GM18858 (cell line): ENCODE results near the gene CA11.
A peak's percentile ranks its signal among the peaks of the same experiment; 100 is the strongest.
"Not testable (repeated sequence)": the region's sequence is repeated elsewhere in the genome, so short reads cannot be mapped to it uniquely, and the experiment has no call there.

ENCODE experiments used
- ATAC-seq: cut with Tn5 transposase; IDR thresholded peaks from one replicate; pipeline ENCODE4 v1.9.1; 2021; ENCODE audit not compliant: unreplicated experiment

Gene CA11

DNA sequence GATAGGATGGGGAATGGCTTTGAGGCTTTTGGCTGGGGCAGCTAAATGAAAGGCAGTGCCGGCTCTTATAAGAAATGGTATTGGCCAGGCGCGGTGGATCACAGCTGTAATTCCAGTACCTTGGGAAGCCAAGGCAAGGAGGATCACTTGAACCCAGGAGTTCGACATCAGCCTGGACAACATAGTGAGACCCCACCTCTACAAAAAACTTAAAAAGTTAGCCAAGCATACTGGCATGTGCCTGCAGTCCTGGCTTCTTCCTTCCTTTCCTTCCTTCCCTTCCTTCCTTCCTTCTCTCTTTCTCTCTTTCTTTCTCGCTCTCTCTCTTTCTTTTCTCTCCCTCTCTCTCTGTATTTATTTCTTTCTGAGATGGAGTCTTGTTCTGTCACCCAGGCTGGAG is 3.1 kb downstream of the CA11 start:
- no peak for ATAC-seq

DNA sequence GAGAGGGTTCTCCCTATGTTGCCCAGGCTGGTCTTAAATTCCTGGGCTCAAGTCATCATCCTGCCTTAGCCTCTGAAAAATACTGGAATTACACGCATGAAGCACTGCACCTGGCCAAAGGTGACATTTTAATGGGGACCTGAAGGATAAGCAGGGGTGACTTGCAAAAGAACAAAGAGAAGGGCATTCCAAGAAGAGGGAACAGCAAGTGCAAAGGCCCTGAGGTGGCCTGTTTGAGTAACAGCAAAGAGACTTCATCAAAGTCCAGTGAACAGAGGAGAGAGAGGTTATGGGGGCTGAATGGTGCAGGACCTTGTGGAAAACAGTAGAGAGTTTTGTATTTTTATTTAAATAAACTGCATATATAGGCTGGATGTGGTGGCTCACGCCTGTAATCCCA is 4.1 kb downstream of the CA11 start:
- ATAC-seq = no peak

DNA sequence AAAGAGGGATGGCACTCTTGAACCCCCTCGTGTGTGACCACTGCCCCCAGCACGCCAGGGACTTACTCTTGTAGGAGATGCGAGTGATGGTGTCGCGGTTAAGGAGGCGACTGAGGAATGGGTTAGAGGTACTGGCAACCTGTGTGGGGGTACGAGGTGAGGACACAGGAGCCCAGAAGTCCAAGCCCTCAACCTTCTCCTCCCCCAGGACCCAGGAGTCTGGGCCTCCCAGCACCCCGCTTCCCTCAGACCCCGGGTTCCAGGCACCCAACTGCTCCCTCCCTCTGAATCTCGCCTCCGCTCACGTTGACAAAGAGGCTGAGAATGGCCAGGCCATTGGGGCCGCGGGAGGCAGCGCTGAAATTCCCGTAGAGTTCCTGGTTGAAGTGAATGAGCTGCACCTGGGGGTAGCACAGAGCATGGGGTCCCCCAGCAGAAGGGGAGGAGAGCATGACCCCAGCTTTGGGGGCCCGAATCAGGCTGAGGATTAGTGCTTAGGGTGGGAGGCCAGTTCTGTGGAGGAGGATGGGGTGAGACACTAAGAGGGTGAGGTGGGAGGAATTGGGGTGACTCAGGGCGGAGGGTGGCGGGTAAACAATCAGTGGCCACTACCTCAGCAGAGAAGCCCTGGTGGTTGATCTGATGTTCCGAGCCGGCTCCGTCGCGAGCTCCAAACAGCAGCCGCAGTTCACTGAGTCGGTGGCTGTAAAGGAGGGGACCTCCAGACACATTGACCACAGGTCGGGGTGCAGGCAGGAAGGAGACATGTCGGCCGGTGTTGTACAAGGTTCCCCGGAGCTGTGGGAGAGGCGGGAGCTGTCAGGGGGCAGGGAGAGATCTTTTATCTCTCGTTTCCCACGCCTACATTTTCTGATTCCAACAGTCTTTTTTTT is 6.3 kb downstream of the CA11 start:
- ATAC-seq = no peak

DNA sequence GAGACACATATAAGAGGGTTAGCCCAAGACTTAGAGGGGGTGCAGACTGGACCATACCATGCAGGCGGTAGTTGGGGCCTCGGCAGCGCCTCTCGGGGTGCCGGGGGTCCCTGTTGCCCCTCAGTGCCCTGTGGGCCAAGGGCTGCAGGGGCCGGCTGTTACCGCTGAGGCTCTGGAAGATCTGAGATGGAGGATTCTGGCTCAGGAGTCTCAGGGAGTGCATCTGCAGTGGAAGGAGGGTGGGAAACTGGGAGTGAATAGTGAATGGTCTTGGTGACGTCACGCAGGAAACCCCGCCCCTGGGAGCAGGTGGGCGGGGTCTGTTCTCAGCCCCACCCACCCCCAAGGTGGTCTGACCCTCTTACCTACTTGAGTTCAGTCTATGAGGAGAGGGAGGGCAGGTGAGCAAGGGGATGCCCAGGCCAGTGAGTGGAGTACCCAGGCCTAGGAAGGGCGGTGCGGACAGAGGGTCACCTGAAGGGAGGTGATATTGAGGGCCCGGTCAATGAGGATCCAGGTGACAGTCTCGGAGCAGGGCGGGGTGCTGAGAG is 7.1 kb downstream of the CA11 start:
- no peak for ATAC-seq

DNA sequence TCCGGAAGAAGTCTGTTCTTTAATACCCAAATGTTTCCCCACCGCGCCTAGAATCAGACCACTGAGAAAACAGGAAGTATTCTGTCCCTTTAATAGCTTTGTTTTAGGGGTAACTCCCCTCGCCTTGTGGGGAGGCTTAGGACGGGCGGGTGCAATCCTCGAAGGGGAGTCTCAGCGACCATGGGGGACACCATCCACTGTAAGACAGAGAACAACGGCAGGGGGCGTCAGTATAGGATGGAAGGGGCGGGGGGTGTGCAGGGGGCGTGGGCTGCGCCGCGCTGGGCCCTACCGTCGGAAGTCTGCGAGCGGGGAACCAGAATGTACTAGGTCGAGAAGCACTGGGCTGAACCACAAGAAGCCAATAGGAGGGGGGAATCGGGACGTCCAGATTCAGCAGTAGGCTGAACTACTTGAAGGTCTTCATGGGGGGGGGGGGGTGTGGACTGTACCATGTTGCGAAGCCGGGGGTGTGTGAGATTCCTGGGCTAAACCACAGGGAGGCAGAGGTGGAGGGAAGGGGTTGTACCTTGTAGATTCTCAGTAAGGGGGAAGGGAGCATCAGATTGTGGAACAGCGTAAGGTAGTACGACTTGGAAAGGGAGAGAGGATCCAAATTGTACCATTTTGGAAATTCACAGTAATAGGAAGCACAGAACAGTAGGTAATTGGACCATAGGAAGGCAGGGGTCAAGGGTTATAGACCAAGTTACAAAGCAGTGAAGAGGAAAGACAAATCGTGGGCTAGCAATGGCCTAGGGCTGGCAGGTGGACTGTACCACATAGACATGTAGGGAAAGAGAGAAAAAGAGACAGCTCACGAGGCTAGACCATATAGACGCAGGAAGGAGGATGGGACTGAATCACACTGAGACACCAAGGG is 7.8 kb downstream of the CA11 start:
- peak; percentile 1 for ATAC-seq

DNA sequence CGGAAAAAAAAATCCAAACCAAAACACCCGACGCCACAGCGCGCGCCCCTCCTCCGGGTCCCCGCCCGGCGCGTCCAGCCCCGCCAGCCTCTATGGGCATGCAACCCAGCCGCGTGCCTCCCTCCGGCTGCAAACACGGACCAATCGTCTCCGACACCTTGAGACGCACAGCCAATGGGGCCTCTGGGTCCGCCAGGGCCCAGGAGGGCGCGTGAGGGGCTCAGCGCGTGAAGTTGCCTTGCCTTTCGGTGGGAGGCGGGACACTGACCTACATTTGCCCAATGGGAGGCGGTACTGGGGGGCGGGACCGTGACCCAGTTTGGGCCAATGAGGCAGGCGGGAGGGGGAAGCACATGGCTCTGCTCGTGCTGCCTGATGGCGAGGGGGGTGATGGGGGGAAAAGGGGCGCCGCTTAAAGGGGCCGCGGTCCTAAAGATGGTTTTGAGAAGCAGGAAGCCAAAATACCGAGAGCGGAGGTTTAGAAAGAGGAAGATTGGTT is 8.5 kb downstream of the CA11 start:
- peak; percentile 59 for ATAC-seq

DNA sequence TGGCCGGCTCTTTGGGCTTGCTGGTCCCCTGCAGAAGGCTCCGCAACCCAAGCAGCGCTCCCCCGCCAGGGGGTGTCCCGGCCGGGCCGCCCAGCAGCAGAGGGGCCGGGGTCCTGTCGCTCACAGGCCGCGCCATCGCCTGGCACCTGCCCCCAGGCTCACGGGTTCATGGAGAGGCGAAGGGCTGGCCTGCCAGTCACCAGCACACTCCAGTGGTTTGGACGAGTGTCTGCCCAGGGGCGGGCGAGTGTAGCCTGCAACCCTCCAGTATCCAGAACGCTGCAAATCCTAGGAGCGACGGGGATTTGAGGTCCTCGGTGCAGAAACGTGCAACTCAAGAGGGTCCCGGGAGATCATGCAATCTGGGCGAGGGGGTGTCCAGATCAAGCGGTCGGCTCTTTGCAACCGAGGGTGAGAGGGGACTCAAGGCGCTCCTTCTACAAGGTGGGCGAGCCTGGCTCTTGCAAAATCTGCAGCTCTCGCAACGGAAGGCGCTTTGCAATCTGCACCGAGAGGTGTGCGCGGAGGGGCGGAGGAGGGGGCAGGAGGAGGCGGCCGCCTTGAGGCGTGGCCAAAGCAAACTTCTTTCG is 9.0 kb downstream of the CA11 start, which contains the start of gene DBP:
Gene DBP, minus strand, starts transcription at position 521 of the 590 bp plus-strand sequence. Its CDS starts 385 bp downstream, at position 136.
- ATAC-seq = no peak

DNA sequence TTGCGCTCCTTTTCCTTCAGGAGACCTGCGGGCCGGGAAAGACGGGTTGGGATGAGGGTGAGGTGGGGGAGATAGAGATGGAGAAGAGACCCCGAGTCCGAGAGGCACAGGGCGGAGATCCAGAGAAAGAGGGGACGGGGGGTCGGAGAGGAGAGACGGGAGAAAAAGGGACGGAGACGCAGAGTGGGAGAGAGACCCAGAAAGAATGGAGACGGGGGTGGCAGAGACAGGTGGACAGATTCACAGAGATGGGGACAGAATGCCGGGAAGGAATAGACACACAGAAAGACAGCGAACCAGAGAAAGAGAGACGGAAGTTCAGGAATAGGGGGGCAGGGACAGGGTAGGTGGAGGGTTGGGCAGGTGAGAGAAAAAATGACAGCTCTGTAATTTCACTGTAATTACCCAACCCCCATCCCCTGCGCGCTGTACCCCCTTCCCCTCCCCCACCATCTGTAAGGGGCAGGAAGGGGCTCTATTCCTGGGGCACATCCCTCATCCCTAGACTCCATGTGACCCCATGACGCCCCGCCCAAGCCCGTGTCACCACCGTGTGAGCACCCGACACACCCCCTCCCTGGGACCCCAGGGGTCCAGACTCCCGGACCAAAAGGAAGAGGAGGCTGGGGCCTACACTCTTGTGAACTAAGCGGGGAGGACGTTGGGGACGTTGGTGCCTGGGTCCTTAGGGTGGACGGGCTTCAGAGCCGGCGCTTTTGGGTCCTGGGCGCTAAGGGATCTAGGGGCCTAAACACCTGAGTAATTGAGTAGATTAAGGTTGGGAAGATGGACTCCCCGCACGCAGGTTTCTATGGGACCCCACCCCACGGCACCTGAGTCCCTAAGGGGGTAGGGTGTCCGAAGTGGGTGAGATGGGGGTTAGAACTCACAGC is 9.8 kb downstream of the CA11 start:
- no peak for ATAC-seq

DNA sequence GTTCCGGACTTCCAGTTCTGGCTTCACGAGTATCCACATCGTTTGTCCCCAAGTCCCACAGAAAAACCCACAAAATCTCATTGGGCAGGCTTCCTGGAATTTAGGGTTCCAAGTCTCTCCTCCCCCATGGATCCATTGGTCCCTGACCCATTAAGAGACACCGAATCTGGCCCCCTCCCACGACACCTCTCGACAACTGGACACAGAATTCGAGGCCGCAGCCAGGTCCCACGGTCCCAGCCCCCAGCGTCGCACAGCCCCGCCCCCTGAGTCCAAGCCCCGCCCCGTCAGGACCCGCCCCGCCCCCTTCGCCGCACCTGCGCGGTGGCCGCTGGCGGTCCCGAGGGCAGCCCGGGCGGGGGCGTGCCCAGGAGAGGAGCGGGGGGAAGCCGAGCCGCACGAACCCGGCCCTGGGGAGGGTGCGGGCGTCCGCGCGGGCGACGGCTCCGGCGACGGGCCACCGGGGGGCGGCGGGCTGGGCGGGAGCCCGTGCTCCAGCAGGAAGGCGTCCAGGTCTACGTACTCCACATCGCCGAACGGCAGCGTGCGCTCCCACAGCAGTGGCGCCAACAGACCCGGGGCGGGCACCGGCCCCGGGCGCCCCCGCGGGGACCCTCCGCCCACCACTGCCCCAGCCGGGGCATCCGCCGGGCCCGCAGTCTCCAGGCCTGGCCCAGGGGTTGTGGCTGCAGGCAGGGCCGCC is 10.6 kb downstream of the CA11 start:
- ATAC-seq = no peak

DNA sequence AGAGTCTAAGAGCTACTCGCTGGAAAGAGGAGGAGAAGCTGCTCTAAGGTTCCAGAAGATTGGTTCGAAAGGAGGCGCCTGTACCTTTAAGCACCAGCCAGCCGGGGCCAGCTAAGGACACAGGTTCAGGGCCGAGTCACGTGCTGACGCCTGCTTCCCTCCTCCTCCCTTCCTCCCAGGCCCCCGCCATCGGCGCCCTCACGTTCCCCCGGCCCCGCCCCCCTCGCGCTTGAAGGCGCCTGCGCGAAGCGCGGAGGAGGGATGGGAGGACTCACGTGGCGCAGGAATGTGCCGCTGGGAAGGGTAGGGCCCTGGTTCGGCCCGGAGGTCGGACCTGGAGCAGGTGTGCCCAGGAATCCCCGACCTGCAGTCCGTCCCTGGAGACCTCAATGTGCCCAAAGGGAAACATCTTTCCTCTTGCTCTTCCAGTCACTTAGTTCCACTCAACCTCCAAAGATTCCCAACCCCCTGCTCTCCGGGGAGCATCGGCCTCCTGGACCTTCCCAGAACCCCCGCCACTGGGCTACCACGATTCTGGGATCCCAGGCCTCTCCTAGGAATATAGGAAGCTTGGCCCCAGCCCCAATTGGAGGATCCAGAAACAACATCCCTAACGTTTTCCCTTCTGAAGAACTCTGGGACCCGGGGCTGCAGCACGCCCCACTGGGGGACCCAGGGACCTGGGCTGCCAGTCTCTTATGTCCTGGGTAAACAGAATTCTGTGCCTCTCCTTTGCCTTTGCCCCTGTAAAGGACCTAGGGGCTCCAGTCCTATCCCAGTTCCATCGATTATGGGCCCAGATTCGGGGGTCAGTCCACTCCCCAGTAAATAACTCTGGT is 11.3 kb downstream of the CA11 start:
- no peak for ATAC-seq

DNA sequence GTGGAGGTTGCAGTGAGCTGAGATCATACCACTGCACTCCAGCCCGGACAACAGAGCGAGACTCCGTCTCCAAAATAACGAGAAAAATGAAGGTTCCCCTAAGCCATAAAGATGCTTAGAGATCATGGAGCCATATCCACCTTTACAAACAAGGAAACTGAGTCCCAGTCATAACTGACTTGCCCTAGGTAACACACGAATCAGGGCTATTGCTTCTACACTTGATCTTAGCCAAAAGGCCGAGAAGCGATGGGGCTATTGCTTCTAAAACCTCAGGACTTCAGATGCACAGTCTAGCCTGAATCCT is 12.0 kb downstream of the CA11 start:
- no peak for ATAC-seq

DNA sequence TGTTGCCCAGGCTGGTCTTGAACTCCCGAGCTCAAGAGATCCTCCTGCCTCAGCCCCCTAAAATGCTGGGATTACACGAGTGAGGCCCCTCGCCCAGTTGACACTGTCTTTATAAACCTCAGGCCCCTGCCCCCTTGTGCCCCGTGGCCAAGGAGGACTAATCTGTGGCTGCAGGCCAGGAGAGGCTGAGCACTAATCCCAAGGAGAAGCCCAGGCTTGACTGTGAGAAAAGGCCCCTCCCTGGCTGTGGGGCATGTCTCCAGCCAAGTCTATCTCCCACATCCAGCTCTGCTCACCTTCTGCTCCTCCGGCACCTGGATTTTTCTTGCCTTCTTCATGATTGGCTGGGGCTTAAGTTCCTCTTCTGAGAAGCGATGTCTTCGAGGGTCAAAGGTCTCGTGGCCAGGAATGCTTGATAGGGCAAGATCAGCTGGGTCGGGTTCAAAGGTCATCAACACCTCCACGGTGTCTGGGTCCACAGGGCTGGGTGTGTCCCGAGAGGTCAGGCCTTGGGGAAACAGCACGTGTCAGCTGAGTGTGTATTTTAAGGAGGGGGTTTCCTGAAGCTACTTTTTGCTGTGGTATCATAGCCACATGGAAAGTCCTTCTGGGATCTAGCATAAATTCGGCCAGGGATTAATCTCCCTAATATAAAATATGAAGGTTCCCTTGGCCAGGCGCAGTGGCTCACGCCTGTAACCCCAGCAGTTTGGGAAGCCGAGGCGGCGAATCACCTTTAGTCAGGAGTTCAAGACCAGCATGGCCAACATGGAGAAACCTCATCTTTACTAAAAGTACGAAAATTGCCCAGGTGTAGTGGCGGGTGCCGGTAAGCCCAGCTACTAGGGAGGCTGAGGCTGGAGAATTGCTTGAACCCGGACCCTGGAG is 12.6 kb downstream of the CA11 start:
- ATAC-seq = no peak

DNA sequence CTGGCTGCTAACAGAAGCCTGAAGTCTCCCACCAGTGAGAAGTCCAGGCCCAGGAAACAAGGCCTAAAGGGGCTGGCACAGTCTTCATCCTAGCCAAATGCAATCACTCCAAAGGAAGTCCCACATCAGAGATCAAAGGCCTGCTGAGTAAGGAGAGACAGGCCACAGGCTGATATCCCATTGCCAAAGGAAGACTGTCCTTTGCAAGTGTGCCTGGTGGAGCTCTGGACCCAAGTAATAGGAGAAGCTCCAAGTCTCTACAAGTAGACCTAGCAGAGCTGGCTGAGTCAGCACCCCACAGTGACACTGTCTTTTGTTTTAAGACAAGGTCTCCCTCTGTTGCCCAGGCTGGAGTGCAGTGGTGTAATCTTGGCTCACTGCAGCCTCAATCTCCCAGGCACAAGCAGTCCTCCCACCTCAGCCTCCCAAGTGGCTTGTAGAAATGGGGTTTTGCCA is 13.3 kb downstream of the CA11 start:
- no peak for ATAC-seq

DNA sequence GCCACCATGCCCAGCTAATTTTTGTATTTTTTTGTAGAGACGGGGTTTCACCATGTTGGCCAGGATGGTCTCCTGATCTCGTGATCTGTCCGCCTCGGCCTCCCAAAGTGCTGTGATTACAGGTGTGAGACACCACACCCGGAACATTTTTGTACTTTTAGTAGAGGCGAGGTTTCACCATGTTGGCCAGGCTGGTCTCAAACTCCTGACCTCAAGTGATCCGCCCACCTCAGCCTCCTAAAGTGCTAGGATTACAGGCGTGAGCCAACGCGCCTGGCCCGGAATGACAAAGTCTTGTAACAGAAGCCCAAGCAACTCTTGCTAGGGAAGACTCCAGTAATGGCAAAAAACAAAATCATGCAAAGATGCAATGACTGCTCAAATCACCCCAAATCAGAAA is 13.7 kb downstream of the CA11 start:
- not testable (repeated sequence) for ATAC-seq

DNA sequence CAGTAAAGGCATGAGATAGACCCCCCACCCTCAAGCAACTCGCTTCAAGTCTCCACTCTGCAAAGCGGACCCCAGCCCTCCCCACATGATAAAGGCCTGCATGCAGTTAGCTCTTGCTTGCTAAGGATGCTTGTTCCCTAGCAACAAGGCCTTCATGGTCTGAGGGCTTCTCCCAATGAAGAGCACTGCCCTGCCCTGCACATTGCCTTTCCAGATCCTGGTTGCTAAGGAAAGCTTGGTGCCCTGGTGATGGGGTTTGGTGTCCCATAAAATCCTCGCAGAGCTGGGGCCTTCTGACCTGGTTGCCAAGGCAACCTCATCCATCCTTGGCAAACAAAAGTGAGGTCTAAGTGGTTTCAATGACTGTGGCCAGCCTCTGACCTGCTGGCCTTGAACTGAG is 14.8 kb downstream of the CA11 start:
- no peak for ATAC-seq

DNA sequence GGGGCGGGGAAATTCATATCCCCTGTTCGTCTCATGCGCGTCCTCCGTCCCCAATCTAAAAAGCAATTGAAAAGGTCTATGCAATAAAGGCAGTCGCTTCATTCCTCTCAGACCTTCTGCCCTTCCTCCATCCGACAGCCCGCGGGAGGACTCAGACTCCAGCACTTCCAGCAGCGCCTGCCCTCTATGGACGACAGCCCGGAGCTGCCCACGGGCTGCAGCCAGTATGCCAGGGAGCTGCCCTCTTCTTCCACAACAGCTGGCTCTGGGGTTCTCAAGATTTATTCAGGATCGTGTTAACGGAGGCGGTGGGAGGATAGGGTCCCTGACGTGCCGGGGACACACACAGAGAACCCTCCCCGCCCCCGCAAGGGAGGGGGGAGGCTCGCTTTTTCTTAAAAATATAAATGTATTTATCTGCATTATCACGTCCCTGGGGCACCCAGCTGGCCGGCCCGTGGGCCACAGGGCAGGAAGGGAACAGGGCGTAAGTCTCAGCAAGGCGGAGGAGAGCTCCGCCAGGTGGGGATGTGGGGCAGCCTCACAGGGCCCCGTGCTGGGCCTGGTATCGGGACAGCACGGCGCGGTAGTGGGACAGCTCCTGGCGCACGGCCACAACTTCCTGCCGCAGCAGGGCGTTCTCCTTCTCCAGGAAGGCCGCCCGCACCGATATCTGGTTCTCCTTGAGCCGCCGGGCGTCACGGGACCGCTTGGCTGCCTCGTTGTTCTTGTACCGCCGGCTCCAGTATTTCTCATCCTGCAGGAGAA is 15.5 kb downstream of the CA11 start:
- ATAC-seq = no peak
